ENCODE results near the gene SPI1.
"Not testable (repeated sequence)": the region's sequence is repeated elsewhere in the genome, so short reads cannot be mapped to it uniquely, and the experiment has no call there.

Gene SPI1

GRCh38 chr11:47316501-47316900 lies 61.8 kb downstream of the SPI1 start:
- H3K27ac ChIP-seq (replicated peaks; ENCODE audit: low read length); H2AFZ ChIP-seq (ENCODE audit: low read length); H3K14ac ChIP-seq (ENCODE audit: low read length); H2AK5ac ChIP-seq (ENCODE audit: low read depth, low read length); H3K9me3 ChIP-seq (replicated peaks in 1 of 2; ENCODE audit: control insufficient read depth in 2 of 2, insufficient read depth in 1 of 2, low read depth in 1 of 2, low read length in 2 of 2); H2BK5ac ChIP-seq (ENCODE audit: low read length); H3K27me3 ChIP-seq (ENCODE audit: control insufficient read depth in 3 of 3, insufficient read depth in 3 of 3, low read depth in 1 of 3, low read length in 3 of 3); H3K4ac ChIP-seq (ENCODE audit: low read length); H2BK12ac ChIP-seq (ENCODE audit: low read length); H3K4me2 ChIP-seq (ENCODE audit: insufficient read depth, low read length, poor library complexity, severe bottlenecking); DNase-seq (ENCODE audit: low spot score); H3K79me1 ChIP-seq (ENCODE audit: low read depth, low read length); H3K23ac ChIP-seq (ENCODE audit: low read depth, low read length, poor library complexity); H4K91ac ChIP-seq (ENCODE audit: low read depth, low read length, poor library complexity); H3K18ac ChIP-seq (ENCODE audit: low read length); H4K8ac ChIP-seq (ENCODE audit: low read depth, low read length); H2BK15ac ChIP-seq (ENCODE audit: low read length); H2BK120ac ChIP-seq (ENCODE audit: low read depth, low read length); H3K4me3 ChIP-seq (ENCODE audit: low read length in 2 of 2); H3K9ac ChIP-seq (ENCODE audit: low read depth, low read length, poor library complexity); H3K4me1 ChIP-seq (ENCODE audit: control insufficient read depth in 2 of 2, insufficient read depth in 1 of 2, low read depth in 1 of 2, low read length in 2 of 2): not testable (repeated sequence)
- H3K36me3 ChIP-seq (replicated peaks in 1 of 2; ENCODE audit: control insufficient read depth in 2 of 2, insufficient read depth in 2 of 2, low read length in 2 of 2) = peaks cover 0 to 62% of the 10 kb centered on the region in 2 donors
- WGBS, 2 donors (ENCODE audit: extremely low coverage in 2 of 2, insufficient read length in 2 of 2, insufficient replicate concordance in 1 of 2) = no CpG with 5 or more reads among the region's 8 CpGs

- no peak overlapping the region for H3K14ac ChIP-seq (ENCODE audit: low read length)
- peaks cover 2 to 76% of the 10 kb centered on the region in 2 donors for H3K36me3 ChIP-seq (replicated peaks in 1 of 2; ENCODE audit: control insufficient read depth in 2 of 2, insufficient read depth in 2 of 2, low read length in 2 of 2)
- no peak overlapping the region for H3K27ac ChIP-seq (replicated peaks; ENCODE audit: low read length)
- no peak overlapping the region for H3K4ac ChIP-seq (ENCODE audit: low read length)
- H3K18ac ChIP-seq (ENCODE audit: low read length) = no peak overlapping the region
- no peak overlapping the region for H2BK5ac ChIP-seq (ENCODE audit: low read length)
- no peak overlapping the region for H2BK15ac ChIP-seq (ENCODE audit: low read length)
- no peaks in the 10 kb centered on the region for H3K4me1 ChIP-seq (ENCODE audit: control insufficient read depth in 2 of 2, insufficient read depth in 1 of 2, low read depth in 1 of 2, low read length in 2 of 2)
- no peak overlapping the region for H3K4me2 ChIP-seq (ENCODE audit: insufficient read depth, low read length, poor library complexity, severe bottlenecking)
- H3K23ac ChIP-seq (ENCODE audit: low read depth, low read length, poor library complexity) = no peak overlapping the region
- no peak for DNase-seq (ENCODE audit: low spot score)
- no peak overlapping the region for H4K8ac ChIP-seq (ENCODE audit: low read depth, low read length)
- H2AK5ac ChIP-seq (ENCODE audit: low read depth, low read length) = no peak overlapping the region
- no peaks in the 10 kb centered on the region for H3K79me1 ChIP-seq (ENCODE audit: low read depth, low read length)
- no peak overlapping the region for H2BK120ac ChIP-seq (ENCODE audit: low read depth, low read length)
- no CpG with 5 or more reads among the region's 5 CpGs for WGBS, 2 donors (ENCODE audit: extremely low coverage in 2 of 2, insufficient read length in 2 of 2, insufficient replicate concordance in 1 of 2)
- no peak overlapping the region for H3K9ac ChIP-seq (ENCODE audit: low read depth, low read length, poor library complexity)
- no peak overlapping the region for H2AFZ ChIP-seq (ENCODE audit: low read length)
- no peak overlapping the region for H3K4me3 ChIP-seq (ENCODE audit: low read length in 2 of 2)
- no peaks in the 10 kb centered on the region for H3K27me3 ChIP-seq (ENCODE audit: control insufficient read depth in 3 of 3, insufficient read depth in 3 of 3, low read depth in 1 of 3, low read length in 3 of 3)
- H3K9me3 ChIP-seq (replicated peaks in 1 of 2; ENCODE audit: control insufficient read depth in 2 of 2, insufficient read depth in 1 of 2, low read depth in 1 of 2, low read length in 2 of 2) = no peaks in the 10 kb centered on the region
- H4K91ac ChIP-seq (ENCODE audit: low read depth, low read length, poor library complexity) = no peak overlapping the region
- no peak overlapping the region for H2BK12ac ChIP-seq (ENCODE audit: low read length)
Observed at GRCh38 chr11:47314992-47315391, 63.4 kb downstream of the SPI1 start.

- H2AK5ac ChIP-seq (ENCODE audit: low read depth, low read length) = no peak overlapping the region
- H4K8ac ChIP-seq (ENCODE audit: low read depth, low read length) = no peak overlapping the region
- peak; percentile 36 for DNase-seq (ENCODE audit: low spot score)
- no peak overlapping the region for H4K91ac ChIP-seq (ENCODE audit: low read depth, low read length, poor library complexity)
- H2AFZ ChIP-seq (ENCODE audit: low read length) = no peak overlapping the region
- H3K18ac ChIP-seq (ENCODE audit: low read length) = no peak overlapping the region
- no peak overlapping the region for H2BK12ac ChIP-seq (ENCODE audit: low read length)
- H3K79me1 ChIP-seq (ENCODE audit: low read depth, low read length) = no peaks in the 10 kb centered on the region
- no peak overlapping the region for H3K4ac ChIP-seq (ENCODE audit: low read length)
- H2BK5ac ChIP-seq (ENCODE audit: low read length) = no peak overlapping the region
- peaks cover 7% of the 10 kb centered on the region in 2 donors for H3K4me1 ChIP-seq (ENCODE audit: control insufficient read depth in 2 of 2, insufficient read depth in 1 of 2, low read depth in 1 of 2, low read length in 2 of 2)
- no peak overlapping the region for H2BK15ac ChIP-seq (ENCODE audit: low read length)
- WGBS, 2 donors (ENCODE audit: extremely low coverage in 2 of 2, insufficient read length in 2 of 2, insufficient replicate concordance in 1 of 2) = no CpG with 5 or more reads among the region's 6 CpGs
- H2BK120ac ChIP-seq (ENCODE audit: low read depth, low read length) = no peak overlapping the region
- no peak overlapping the region for H3K9ac ChIP-seq (ENCODE audit: low read depth, low read length, poor library complexity)
- no peak overlapping the region for H3K14ac ChIP-seq (ENCODE audit: low read length)
- H3K9me3 ChIP-seq (replicated peaks in 1 of 2; ENCODE audit: control insufficient read depth in 2 of 2, insufficient read depth in 1 of 2, low read depth in 1 of 2, low read length in 2 of 2) = peaks cover 0 to 2% of the 10 kb centered on the region in 2 donors
- H3K36me3 ChIP-seq (replicated peaks in 1 of 2; ENCODE audit: control insufficient read depth in 2 of 2, insufficient read depth in 2 of 2, low read length in 2 of 2) = peaks cover 13 to 96% of the 10 kb centered on the region in 2 donors
- no peak overlapping the region for H3K4me3 ChIP-seq (ENCODE audit: low read length in 2 of 2)
- H3K4me2 ChIP-seq (ENCODE audit: insufficient read depth, low read length, poor library complexity, severe bottlenecking) = peak overlapping the region; percentile 39
- peak overlapping the region; percentile 57 for H3K27ac ChIP-seq (replicated peaks; ENCODE audit: low read length)
- H3K23ac ChIP-seq (ENCODE audit: low read depth, low read length, poor library complexity) = no peak overlapping the region
- no peaks in the 10 kb centered on the region for H3K27me3 ChIP-seq (ENCODE audit: control insufficient read depth in 3 of 3, insufficient read depth in 3 of 3, low read depth in 1 of 3, low read length in 3 of 3)
Observed at GRCh38 chr11:47308050-47308823, 70.1 kb downstream of the SPI1 start.

- Histone ChIP-seq H3K79me1 (ENCODE audit: low read depth, low read length) (no peaks in the 10 kb centered on the region), H2BK120ac (ENCODE audit: low read depth, low read length) (no peak overlapping the region), H3K4ac (ENCODE audit: low read length) (no peak overlapping the region), H2BK12ac (ENCODE audit: low read length) (no peak overlapping the region), H3K27ac (replicated peaks; ENCODE audit: low read length) (no peak overlapping the region), H4K91ac (ENCODE audit: low read depth, low read length, poor library complexity) (no peak overlapping the region), H3K4me3 (ENCODE audit: low read length in 2 of 2) (no peak overlapping the region), H2AK5ac (ENCODE audit: low read depth, low read length) (no peak overlapping the region), H3K36me3 (replicated peaks in 1 of 2; ENCODE audit: control insufficient read depth in 2 of 2, insufficient read depth in 2 of 2, low read length in 2 of 2) (peaks cover 13 to 95% of the 10 kb centered on the region in 2 donors), H3K23ac (ENCODE audit: low read depth, low read length, poor library complexity) (no peak overlapping the region), H2BK5ac (ENCODE audit: low read length) (no peak overlapping the region), H2AFZ (ENCODE audit: low read length) (no peak overlapping the region), H3K27me3 (ENCODE audit: control insufficient read depth in 3 of 3, insufficient read depth in 3 of 3, low read depth in 1 of 3, low read length in 3 of 3) (no peaks in the 10 kb centered on the region), H3K4me2 (ENCODE audit: insufficient read depth, low read length, poor library complexity, severe bottlenecking) (no peak overlapping the region), H2BK15ac (ENCODE audit: low read length) (no peak overlapping the region), H4K8ac (ENCODE audit: low read depth, low read length) (peak overlapping the region; percentile 86), H3K9ac (ENCODE audit: low read depth, low read length, poor library complexity) (no peak overlapping the region), H3K9me3 (replicated peaks in 1 of 2; ENCODE audit: control insufficient read depth in 2 of 2, insufficient read depth in 1 of 2, low read depth in 1 of 2, low read length in 2 of 2) (peaks cover 0 to 18% of the 10 kb centered on the region in 2 donors), H3K18ac (ENCODE audit: low read length) (peak overlapping the region; percentile 53), H3K14ac (ENCODE audit: low read length) (no peak overlapping the region), H3K4me1 (ENCODE audit: control insufficient read depth in 2 of 2, insufficient read depth in 1 of 2, low read depth in 1 of 2, low read length in 2 of 2) (peaks cover 7% of the 10 kb centered on the region in 2 donors)
- no CpG with 5 or more reads among the region's 1 CpG for WGBS, 2 donors (ENCODE audit: extremely low coverage in 2 of 2, insufficient read length in 2 of 2, insufficient replicate concordance in 1 of 2)
- no peak for DNase-seq (ENCODE audit: low spot score)
Observed at GRCh38 chr11:47306484-47306844, 71.9 kb downstream of the SPI1 start.
